NCI-H524 treated with DMSO at 0.1 percent for 48 hours (cell line): ENCODE results near the gene ELAPOR2.
A peak's percentile ranks its signal among the peaks of the same experiment; 100 is the strongest.
"Not testable (repeated sequence)": the region's sequence is repeated elsewhere in the genome, so short reads cannot be mapped to it uniquely, and the experiment has no call there.

ENCODE experiments used
- DNase-seq: peaks from one replicate; lab custom pipeline; 2025; lab: John Stamatoyannopoulos, UW

ELAPOR2 gene

DNA sequence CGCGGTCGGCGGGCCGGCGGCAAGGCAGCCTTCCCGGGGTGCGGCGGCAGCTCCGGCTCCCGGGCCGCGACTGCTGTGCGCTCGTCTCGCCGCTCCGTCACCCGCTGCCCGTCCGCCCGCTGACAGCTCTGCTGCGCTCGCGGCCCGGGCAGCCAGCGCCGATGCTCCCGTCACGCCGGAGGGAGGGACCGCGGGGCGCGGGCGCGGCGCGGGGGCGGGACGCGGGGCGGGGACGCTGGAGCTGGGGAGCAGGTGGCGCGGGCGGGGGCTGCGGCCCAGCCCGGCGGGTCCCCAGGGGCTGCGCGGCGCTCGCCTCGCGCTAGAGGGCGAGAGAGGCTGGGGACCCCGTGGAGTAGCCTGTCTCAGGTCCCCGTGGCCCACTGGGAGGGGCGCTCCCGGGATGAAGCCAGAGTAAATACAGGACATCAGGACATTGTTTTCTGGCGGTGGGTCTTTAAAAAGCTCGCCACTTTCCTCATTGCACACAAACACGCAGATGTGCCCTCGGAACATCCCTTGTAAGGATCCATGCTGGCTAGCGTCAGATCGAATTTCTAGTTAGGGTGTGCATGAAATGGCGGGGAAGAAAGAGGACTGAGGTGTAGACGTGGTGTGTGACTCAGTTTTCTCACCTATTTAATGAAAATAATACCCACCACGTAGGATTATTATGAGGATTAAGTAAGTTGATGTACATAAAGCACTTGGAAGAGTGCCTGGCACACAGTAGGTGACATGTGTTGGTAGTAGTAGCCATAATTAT lies at the start of gene ELAPOR2:
Gene ELAPOR2, minus strand, starts transcription at position 130 of the 763 bp plus-strand sequence. CDS start 141 bp downstream, outside the sequence.
- peak; percentile 56 for DNase-seq

- DNase-seq: no peak
Observed at GRCh38 chr7:87107949-87108776, 48.7 kb upstream of the ELAPOR2 start.

- no peak for DNase-seq
Observed at GRCh38 chr7:87106974-87107612, 47.6 kb upstream of the ELAPOR2 start.

GRCh38 chr7:87105401-87105800 lies 45.9 kb upstream of the ELAPOR2 start:
- DNase-seq: no peak

GRCh38 chr7:87100326-87100725 lies 40.9 kb upstream of the ELAPOR2 start:
- no peak for DNase-seq

DNA sequence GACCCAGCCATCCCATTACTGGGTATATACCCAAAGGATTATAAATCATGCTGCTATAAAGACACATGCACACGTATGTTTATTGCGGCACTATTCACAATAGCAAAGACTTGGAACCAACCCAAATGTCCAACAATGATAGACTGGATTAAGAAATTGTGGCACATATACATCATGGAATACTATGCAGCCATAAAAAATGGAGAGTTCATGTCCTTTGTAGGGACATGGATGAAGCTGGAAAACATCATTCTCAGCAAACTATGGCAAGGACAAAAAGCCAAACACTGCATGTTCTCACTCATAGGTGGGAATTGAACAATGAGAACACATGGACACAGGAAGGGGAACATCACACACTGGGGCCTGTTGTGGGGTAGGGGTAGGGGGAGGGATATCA lies 37.9 kb upstream of the ELAPOR2 start:
- DNase-seq: not testable (repeated sequence)

DNA sequence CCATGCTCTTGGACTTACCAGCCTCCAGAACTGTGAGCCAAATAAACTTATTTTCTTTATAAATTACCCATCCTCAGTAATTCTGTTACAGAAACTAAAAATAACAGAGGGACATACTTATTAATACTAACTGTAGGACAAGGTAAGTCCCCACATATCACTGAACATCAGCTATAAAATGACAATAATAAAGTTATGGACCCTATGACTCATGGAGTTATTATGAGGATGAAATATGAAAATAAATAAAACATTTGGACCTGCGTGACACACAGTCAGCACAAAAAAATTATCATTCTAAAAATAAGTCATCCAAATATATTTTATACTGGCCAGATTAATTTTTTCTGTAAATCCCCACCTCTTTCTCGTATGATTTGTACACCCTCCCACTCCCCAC lies 34.9 kb upstream of the ELAPOR2 start:
- DNase-seq: no peak

DNA sequence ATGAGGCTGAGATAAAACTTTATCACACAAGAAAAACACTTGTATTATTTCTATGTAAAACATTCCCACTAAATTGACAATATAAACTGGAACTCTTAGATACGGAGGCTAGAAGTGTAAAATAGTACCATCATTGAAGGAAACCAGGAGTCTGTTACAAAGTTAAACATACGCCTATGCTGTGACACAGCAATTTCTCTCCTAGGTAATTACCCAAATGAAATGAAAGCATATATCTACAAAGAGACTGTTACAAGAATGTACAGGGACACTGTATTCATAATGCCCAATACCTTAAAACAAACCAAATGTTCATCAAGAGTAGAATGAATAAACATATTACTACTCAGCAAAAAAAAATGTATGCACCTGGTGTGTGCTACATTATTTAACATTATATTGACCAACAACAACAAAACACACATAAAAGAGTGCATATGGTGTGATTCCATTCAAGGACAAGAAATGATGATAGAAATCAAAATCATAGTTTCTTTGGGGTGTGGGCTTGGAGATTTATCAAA lies 33.2 kb upstream of the ELAPOR2 start:
- no peak for DNase-seq

DNA sequence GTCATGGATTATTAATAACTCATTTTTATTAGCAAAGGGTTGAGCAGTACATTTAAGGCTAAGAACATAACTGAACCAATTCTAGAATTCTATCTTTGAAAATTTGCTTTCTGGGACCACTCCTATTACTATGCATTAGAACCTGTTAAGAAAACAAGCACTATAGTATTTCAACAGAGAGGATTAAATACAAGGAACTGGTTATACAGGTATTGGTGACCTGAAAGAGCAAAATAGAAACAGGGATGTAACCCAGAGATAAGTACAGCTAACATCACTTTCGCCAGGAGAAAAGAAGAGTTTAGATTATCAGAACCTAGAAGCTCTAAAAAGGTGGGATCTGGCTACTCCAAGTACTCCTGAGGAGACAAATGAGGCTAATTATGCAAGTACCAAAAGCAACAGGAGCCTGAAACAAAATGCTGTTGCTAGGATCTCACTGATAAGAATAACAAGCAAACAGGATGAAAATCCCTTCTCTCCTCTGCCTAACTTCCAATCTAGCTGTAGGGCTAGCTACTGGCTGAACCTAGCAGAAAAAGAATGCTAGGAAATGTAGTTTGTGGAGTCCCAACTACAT lies 32.1 kb upstream of the ELAPOR2 start:
- DNase-seq: no peak

- DNase-seq: no peak
Observed at GRCh38 chr7:87083865-87084519, 24.5 kb upstream of the ELAPOR2 start.

DNA sequence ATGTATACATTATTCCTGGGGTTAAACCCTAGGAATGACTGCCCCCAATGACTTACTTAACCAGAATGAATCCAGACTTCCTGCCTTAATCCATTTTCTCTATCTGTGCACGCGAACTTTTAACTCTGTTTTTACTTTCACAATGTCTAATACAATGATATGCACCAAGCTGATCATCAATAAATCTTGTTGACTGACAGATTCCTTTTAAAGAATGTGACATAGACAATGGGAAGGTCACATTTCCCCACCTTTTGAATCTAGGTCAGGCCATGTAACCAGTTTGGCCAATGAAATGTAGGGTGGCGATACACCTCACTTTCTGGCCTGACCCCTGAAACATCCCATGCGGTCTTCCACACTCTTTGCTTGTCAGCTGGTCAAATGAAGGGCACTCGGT lies 23.2 kb upstream of the ELAPOR2 start:
- DNase-seq: no peak

DNA sequence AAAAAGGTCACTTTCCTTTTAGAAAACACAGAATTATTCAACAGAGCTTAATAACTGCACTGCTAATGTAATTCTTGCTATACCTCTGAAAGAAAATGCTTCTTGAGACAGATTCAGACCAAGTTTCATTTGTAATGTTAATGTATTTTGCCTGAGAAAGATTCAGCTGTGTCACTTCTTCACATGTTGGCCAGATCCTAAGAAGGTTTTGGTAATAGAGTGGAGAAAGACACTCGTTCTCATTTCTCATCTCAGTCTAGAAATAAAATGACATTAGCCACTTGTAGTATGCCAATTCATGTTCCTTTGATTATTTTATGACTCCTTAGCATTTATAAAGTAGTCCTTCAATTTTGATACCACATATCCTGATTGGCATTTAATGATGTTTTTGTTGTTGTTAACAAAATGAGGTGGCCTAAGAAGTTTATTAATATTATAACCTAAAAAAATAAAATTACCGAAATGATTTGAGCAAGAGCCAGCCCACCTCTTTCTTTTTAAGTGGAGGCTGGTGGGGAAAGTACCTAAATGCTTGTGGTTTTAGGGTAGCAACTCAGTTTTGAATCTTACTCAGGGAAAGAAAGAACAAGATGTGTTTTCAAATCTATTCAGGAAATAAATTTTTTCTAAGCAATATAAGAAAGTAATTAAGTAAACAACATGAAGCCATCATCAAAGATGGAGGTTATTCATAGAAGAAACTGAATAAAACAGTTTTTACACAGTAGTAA lies 16.4 kb upstream of the ELAPOR2 start:
- DNase-seq: no peak

- no peak for DNase-seq
Observed at GRCh38 chr7:87067788-87068187, 8.3 kb upstream of the ELAPOR2 start.

- DNase-seq: no peak
Observed at GRCh38 chr7:87060288-87060537, 759 bp upstream of the ELAPOR2 start.

DNA sequence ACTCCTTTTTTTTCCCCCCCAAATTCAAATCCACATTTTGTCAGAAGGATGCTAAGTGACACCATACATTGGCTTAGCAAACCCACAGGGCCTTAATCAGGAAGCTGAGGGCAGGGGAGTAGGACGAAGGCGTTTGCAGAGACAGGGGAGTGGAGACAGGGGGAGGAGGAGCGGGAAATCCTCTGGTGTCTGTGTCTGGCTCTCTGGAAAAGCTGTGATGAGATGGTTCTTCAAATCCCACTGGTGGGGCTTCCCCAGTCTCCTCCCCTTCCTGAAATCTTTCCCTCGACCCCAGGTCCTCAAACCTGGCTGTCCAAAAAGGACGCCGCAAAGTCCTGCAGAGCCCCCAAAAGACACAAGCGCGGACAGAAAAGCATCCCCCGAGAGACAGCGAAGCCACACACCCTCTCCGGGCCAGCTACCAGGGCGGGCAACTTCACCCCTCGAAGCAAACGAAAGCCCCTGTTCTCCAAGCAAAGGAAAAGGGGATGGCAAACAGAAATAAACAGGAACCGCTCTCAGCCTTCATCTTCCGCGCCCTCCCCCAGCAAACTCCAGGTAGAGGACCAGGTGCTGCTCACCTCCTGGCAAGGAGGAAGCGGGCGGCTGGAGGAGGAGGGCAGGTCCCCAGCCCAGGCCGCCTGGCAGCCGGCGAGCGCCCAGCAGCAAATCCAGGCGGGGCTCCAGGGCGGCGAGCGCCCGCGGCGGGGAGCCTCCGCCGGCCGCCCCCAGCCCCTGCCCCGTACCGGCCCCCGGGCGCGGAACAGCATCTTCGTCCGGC lies 520 bp downstream of the ELAPOR2 start:
- DNase-seq: no peak

GRCh38 chr7:87057210-87057609 lies 2.2 kb downstream of the ELAPOR2 start:
- no peak for DNase-seq

- DNase-seq: no peak
Observed at GRCh38 chr7:87056346-87056745, 3.1 kb downstream of the ELAPOR2 start.

DNA sequence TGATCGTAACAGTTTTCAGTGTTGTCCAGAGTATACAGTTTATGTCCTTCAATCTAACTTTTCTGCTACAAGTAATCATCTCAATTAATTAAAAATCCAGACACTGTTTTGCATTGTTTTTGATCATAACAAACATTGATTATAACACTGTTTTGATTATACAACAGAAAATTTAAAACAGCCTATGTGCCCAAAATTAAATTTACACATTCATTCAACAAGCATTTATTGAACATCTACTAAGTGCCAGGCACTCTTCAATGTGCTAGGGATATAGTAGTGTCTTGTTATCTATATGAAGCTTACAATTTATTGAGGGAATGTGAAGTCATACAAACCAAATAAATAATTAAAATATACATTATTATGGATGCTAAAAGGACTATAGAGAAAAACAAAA lies 10.6 kb downstream of the ELAPOR2 start:
- DNase-seq: no peak

GRCh38 chr7:87046456-87046855 lies 13.0 kb downstream of the ELAPOR2 start:
- DNase-seq: no peak

DNA sequence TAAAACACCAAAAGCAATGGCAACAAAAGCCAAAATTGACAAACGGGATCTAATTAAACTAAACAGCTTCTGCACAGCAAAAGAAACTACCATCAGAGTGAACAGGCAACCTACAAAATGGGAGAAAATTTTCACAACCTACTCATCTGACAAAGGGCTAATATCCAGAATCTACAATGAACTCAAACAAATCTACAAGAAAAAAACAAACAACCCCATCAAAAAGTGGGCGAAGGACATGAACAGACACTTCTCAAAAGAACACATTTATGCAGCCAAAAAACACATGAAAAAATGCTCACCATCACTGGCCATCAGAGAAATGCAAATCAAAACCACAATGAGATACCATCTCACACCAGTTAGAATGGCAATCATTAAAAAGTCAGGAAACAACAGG lies 14.7 kb downstream of the ELAPOR2 start:
- not testable (repeated sequence) for DNase-seq
